GM12878 (cell line): ENCODE data around the gene FOS. TPM values are rescaled to one million over a fixed set of nuclear protein-coding genes. Genes with fewer than 3 reads are reported as not detected.

Experiments used
- BCL11A ChIP-seq: IDR thresholded peaks from 2 replicates; pipeline ENCODE4 v1.6.1; 2011; ENCODE audit warnings: low read depth, low read length
- BCLAF1 ChIP-seq: fragments of 450-650 bp; IDR thresholded peaks from 2 replicates; pipeline ENCODE4 v1.6.1; 2017; ENCODE audit warnings: antibody characterized with exemption, mild to moderate bottlenecking, moderate library complexity
- BHLHE40 ChIP-seq, 2 experiments: fragments of 450-650 bp in 1 of 2; IDR thresholded peaks; 2 replicates each; pipeline ENCODE4 v1.6.1; 2011 to 2017; ENCODE audit warnings: low read depth in 2 of 2, borderline replicate concordance in 1 of 2, improper control_type of control experiment in 1 of 2, low read length in 1 of 2, mild to moderate bottlenecking in 1 of 2
- CBX3 ChIP-seq: fragments of 200-600 bp; sonication (generic); IDR thresholded peaks from 2 replicates; pipeline ENCODE4 v1.6.1; 2016; ENCODE audit warnings: low read depth, borderline replicate concordance
- ESRRA ChIP-seq: IDR thresholded peaks from 2 replicates; pipeline ENCODE4 v1.6.1; 2012; ENCODE audit warnings: mild to moderate bottlenecking, low read length, improper control_type of control experiment
- FOXM1 ChIP-seq: IDR thresholded peaks from 2 replicates; pipeline ENCODE4 v1.6.1; 2012; ENCODE audit warnings: low read depth, mild to moderate bottlenecking, inconsistent platforms, low read length, moderate library complexity
- HCFC1 ChIP-seq: fragments of 150-350 bp; IDR thresholded peaks from 2 replicates; pipeline ENCODE4 v1.6.1; 2014; ENCODE audit warnings: low read length
- JUNB ChIP-seq: IDR thresholded peaks from 2 replicates; pipeline ENCODE4 v1.6.1; 2016; ENCODE audit warnings: antibody characterized with exemption, mild to moderate bottlenecking
- NBN ChIP-seq: fragments of 450-650 bp; IDR thresholded peaks from 2 replicates; pipeline ENCODE4 v1.6.1; 2016
- NR2F1 ChIP-seq: fragments of 450-650 bp; conservative IDR thresholded peaks from 2 replicates; pipeline ENCODE4 v1.6.1; 2017; ENCODE audit warnings: mild to moderate bottlenecking
- PAX8 ChIP-seq: fragments of 450-650 bp; IDR thresholded peaks from 2 replicates; pipeline ENCODE4 v1.6.1; 2017; ENCODE audit warnings: mild to moderate bottlenecking, moderate library complexity
- POLR2AphosphoS5 ChIP-seq: IDR thresholded peaks from 2 replicates; pipeline ENCODE4 v1.6.1; 2011; ENCODE audit warnings: mild to moderate bottlenecking, low read length, inconsistent platforms
- RELB ChIP-seq: fragments of 450-650 bp; IDR thresholded peaks from 2 replicates; pipeline ENCODE4 v1.6.1; 2017; ENCODE audit warnings: low read depth, mild to moderate bottlenecking, moderate library complexity
- SIN3A ChIP-seq: IDR thresholded peaks from 2 replicates; pipeline ENCODE4 v1.6.1; 2012; ENCODE audit warnings: low read depth, low read length, improper control_type of control experiment
- SMC3 ChIP-seq: IDR thresholded peaks from 2 replicates; pipeline ENCODE4 v1.6.1; 2011; ENCODE audit warnings: low read length, improper control_type of control experiment, borderline replicate concordance
- SPI1 ChIP-seq: IDR thresholded peaks from 2 replicates; pipeline ENCODE4 v1.6.1; 2011; ENCODE audit warnings: low read depth, mild to moderate bottlenecking, low read length, moderate library complexity, borderline replicate concordance; ENCODE audit not compliant: insufficient read depth
- TAF1 ChIP-seq: IDR thresholded peaks from 2 replicates; pipeline ENCODE4 v1.6.1; 2011; ENCODE audit warnings: mild to moderate bottlenecking, low read depth, low read length, borderline replicate concordance
- YY1 ChIP-seq: IDR thresholded peaks from 2 replicates; pipeline ENCODE4 v1.6.1; 2011; ENCODE audit warnings: low read depth, mild to moderate bottlenecking, low read length
- ZBTB11 ChIP-seq: fragments of 450-650 bp; formaldehyde crosslinking; IDR thresholded peaks from 2 replicates; pipeline ENCODE4 v1.5.0; 2022; ENCODE audit warnings: mild to moderate bottlenecking, missing genetic modification characterization
- ZNF687 ChIP-seq: fragments of 450-650 bp; IDR thresholded peaks from 2 replicates; pipeline ENCODE4 v1.6.1; 2017; ENCODE audit warnings: mild to moderate bottlenecking, moderate library complexity
- ZZZ3 ChIP-seq: IDR thresholded peaks from 2 replicates; pipeline ENCODE4 v1.6.1; 2011; ENCODE audit warnings: low read depth; ENCODE audit not compliant: control insufficient read depth, insufficient read length
- polyA plus RNA-seq, 11 experiments: library from polyadenylated mRNA; depleted of rRNA in 4 of 11; unstranded in 6 of 11; stranded (reverse) in 5 of 11; fragments of >200 nt; fragmentation: Nextera tagmentation in 4 of 11; fragmentation: Illumina TruSeq in 1 of 11; extraction: Ambion mirVana in 4 of 11; extraction: Trizol in 1 of 11; gene quantifications; 1 replicate in 1 of 11; 2 replicates in 10 of 11; pipeline versions ENCODE4 v1.2.1 to v1.2.3, GENCODE V29; 2011 to 2016; ENCODE audit warnings: inconsistent platforms in 2 of 11, missing spikeins in 2 of 11, low read depth in 1 of 11
- total RNA-seq, 4 experiments: library from RNA; depleted of rRNA in 3 of 4; stranded (reverse); fragments of >200 nt in 3 of 4; fragmentation: Illumina TruSeq in 1 of 4; extraction: Trizol in 1 of 4; gene quantifications; 2 replicates each; pipeline versions ENCODE4 v1.2.1 to v1.2.3, GENCODE V29; 2013 to 2021

FOS gene
- total and polyA plus RNA-seq, 10 of the 15 experiments (the other 5 are each of a cell fraction or from before 2014, with no cell fraction given): 0.02 to 0.95 (median 0.38) TPM

- TF ChIP-seq ZNF687 (no peak), BCL11A (no peak), BCLAF1 (no peak), NR2F1 (no peak), NBN (peak; percentile 35; the same call in 1 of the 2 replicates), TAF1 (no peak), ZBTB11 (CRISPR knock-in tag) (no peak), YY1 (peak; percentile 58; the same call in 1 of the 2 replicates), BHLHE40 (IDR thresholded peaks at IDR 0.05; ENCODE audit: borderline replicate concordance in 1 of 2, low read depth in 2 of 2, low read length in 1 of 2) (no peak), FOXM1 (no peak), SPI1 (no peak), ESRRA (no peak), POLR2AphosphoS5 (no peak), JUNB (no peak), RELB (peak; percentile 27; the same call in 1 of the 2 replicates), HCFC1 (no peak), ZZZ3 (no peak), SIN3A (no peak), CBX3 (no peak), SMC3 (peak; percentile 88), PAX8 (no peak)
Measured at GRCh38 chr14:75303381-75303789, 24.8 kb downstream of the FOS start (continued).
